ENCODE measurements around the gene CDC42BPB.

- TF ChIP-seq CTCF (conservative IDR thresholded peaks at IDR 0.05 in 1 of 2, IDR thresholded peaks at IDR 0.05 in 1 of 2; ENCODE audit: extremely low read depth in 1 of 2, insufficient read depth in 1 of 2, low read depth in 1 of 2, low read length in 2 of 2) (no peak), EZH2 (IDR thresholded peaks at IDR 0.05; ENCODE audit: borderline replicate concordance, low read length) (no peak)
Observed at GRCh38 chr14:103066399-103066798, 9.1 kb upstream of the CDC42BPB start.

All from mammary epithelial cell (primary cell).